GM21381 (cell line): ENCODE results near the gene MAP3K10.

Source experiments
- ATAC-seq: cut with Tn5 transposase; IDR thresholded peaks from one replicate; pipeline ENCODE4 v1.9.1; 2021; ENCODE audit warnings: mild to moderate bottlenecking, moderate library complexity; ENCODE audit not compliant: unreplicated experiment

The MAP3K10 gene

DNA sequence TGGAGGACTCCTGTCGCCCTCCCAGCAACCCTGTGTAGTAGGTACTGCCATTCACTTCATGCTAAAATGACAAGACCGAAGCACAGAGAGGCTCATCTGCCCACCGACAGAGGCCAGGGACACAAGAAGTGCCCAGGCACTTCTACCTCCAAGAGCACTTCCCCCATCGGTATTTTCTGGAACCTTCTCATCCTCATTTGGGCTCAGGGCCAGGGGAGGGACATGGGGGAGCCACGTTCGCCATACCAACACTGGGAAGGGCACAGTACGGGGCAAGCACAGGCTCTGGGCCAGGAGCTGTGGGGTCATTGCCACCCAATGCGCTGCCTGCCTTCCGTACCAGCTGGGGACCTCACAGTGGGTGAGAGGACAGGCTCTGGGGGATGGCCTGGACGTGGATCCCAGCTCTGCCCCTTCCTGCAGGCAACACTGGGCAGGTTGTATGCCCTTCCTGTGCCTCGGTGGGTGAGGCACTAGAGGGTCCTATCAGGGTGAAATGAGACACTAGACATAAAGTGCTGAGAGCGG lies 56.6 kb downstream of the MAP3K10 start:
- ATAC-seq: no peak

DNA sequence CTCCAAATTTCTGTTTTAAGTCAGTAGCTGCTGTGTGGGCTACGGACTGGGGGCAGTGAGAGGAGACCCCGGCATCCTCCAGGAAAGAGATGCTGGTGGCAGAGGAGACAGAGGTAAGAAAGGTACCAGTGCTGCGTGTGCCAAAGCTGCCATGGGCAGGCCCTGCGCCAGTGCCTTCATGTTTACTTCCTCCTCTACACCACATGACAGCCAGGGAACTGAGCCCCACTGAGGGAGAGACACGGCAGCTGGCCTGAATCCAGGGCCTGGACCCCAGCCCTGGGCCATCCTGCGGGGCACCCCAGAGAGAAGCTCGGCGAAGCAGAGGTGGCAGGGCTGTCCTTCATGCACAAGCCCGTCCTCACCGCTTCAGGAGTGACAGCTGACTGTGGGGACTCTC lies 58.0 kb downstream of the MAP3K10 start:
- ATAC-seq: no peak

GRCh38 chr19:40249781-40250180 lies 58.6 kb downstream of the MAP3K10 start:
- no peak for ATAC-seq

- no peak for ATAC-seq
Measured at GRCh38 chr19:40251244-40251643, 60.0 kb downstream of the MAP3K10 start.

- no peak for ATAC-seq
Measured at GRCh38 chr19:40251991-40252390, 60.8 kb downstream of the MAP3K10 start.

DNA sequence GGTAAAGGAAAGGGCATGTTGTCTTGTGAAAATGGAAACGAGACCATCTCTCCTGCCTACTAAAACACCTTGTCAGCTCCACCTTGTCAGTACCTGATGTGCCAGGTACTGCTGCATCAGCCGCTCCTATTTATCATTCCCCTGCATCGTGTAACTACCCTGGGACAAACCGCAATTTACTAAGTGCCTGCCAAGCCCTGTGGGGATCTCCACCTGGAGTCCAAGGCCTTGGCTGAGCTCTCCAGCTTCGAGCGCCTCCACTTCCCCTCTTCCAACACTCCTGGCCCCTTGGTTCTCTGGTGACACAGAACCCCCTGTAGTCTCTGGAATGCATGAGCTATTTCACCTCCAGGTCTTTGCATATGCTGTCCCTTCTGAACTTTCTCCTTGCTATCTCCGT lies 61.2 kb downstream of the MAP3K10 start:
- no peak for ATAC-seq

DNA sequence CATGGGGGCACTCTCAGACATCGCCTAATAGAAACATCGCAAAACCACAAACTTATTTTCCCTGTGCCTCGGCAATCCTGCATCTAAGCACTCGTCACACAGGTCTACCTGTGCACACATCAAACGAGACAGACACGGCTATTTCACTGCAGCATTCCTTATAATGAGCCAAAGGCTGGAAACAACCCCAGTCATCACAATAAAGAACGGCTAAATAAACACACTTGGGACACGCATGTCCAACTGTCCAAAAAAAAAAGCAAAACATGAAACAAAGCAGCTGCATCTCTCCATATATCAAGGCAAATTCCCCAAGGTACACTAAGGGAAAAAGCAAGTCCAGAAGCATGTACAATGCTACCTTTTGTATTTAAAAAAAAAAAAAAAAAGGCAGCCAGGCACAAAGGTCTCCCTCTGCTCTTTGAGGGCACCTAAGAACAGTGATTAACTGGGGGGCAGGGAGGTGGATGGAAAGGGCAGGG lies 62.4 kb downstream of the MAP3K10 start:
- ATAC-seq: no peak

- ATAC-seq: no peak
Measured at GRCh38 chr19:40254714-40255418, 63.6 kb downstream of the MAP3K10 start.

DNA sequence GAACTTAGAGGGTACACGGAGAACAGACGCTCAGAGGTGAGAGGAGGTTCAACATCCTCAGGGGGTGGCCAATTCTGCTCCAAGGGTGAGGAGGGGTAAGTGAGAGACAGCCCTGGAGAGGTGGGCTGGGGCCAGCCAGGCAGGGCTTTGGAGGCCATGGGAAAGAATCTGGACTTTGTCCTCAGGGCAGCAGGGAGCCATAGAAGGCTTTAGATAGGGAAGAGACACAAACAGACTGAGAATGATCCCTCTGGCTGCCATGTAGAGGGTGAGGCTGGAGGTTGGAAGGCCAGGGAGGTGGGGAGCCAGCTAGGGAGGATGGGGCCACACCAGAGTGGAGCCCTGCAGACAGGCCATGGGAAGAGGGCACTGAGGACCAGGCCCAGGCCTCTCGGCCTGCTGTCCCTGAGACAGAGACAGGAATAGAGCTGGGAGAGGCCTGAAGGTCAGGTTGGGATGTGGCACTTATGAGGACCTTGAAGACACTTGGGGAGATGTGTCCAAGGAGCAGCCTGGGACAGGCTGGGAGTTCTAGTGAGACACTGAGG lies 64.5 kb downstream of the MAP3K10 start:
- no peak for ATAC-seq

- no peak for ATAC-seq
Measured at GRCh38 chr19:40256512-40256911, 65.3 kb downstream of the MAP3K10 start.

- no peak for ATAC-seq
Measured at GRCh38 chr19:40257096-40257517, 65.9 kb downstream of the MAP3K10 start.

GRCh38 chr19:40261631-40262030 lies 70.4 kb downstream of the MAP3K10 start:
- no peak for ATAC-seq

GRCh38 chr19:40262422-40262821 lies 71.2 kb downstream of the MAP3K10 start:
- no peak for ATAC-seq

GRCh38 chr19:40263440-40264313 lies 72.5 kb downstream of the MAP3K10 start:
- ATAC-seq: no peak

DNA sequence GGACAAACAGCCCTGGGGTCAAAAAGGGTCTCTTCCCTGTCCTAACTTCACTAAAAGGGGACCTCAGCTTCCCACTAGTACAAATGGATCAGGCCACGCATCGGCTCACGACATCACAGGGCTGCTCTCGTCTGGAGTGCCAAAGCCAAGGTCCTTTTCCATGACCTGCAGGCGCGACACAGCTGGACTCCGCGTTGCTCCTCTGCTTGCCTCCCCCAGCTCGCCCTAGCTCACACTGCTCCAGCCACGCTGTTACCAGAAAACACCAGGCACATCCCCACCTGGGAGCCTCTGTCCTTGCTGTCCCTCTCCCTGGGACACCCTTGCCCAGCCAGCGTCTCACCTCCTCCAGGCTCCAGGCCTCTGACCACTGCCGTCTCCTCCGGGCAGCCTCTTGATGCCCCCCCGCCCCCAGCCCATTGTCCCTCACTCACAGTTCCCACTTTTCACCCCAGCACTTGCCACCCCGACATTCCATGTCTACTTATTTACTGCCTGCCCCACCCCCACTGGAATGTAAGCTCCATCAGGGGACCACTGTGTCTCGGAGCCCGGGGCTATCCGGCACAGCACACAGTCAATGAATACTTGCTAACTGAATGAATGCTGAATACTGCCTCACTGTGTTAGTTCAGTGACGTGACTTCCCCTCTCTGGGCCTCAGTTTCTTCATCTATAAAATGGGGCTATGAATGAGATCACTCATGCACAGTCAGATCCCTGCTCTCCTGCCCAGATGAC lies 73.3 kb downstream of the MAP3K10 start:
- ATAC-seq: no peak
